HepG2 (cell line): Measurements from ENCODE around the gene FRMD5. TPM values are rescaled to one million over a fixed set of nuclear protein-coding genes. Genes with fewer than 3 reads are reported as not detected.

Experiments
- ATAC-seq: fragments of 200-7000 bp; cut with Tn5 transposase; 3 replicates; pipeline ENCODE4 v1.9.1; 2020; ENCODE audit warnings: mild to moderate bottlenecking, moderate library complexity
- BruUV-seq: library from RNA; stranded (reverse); fragments of 400-500 nt; replicated peaks from 2 replicates; lab custom pipeline; 2021; lab: Mats Ljungman, UMichigan
- CTCF ChIA-PET: fragments of 300-600 bp; formaldehyde crosslinking; extraction: SDS; loops from one replicate; lab custom pipeline; 2021; ENCODE audit warnings: low total read pairs, inconsistent platforms, low intra/inter-chr PET ratio; lab: Yijun Ruan, JAX
- POLR2A ChIA-PET: fragments of 350-600 bp; sonication (Branson Sonifier 250); formaldehyde crosslinking; loops from one replicate; lab custom pipeline; 2020; ENCODE audit warnings: antibody characterized with exemption, inconsistent platforms; lab: Yijun Ruan, JAX
- DNase-seq: peaks from one replicate; pipeline ENCODE4 v3.0.0-alpha.2; 2015; ENCODE audit warnings: low spot score
- FAIRE-seq: peaks from 3 replicates; lab custom pipeline; 2011; peaks lifted over from hg19 to GRCh38; lab: Jason Lieb, UNC
- H2AFZ ChIP-seq: one replicate; pipeline ENCODE4 v1.6.1; 2011; ENCODE audit warnings: low read length, inconsistent platforms
- H3K27ac ChIP-seq: fragments of 300-600 bp; 3 replicates; pipeline ENCODE4 v1.8.0; 2011; ENCODE audit warnings: mixed run types, mild to moderate bottlenecking, mixed read lengths, low read length, inconsistent platforms; ENCODE audit not compliant: insufficient read depth; ENCODE audit errors: extremely low read length
- H3K27me3 ChIP-seq, 2 experiments: fragments of 200-600 bp in 1 of 2; 2 replicates in 1 of 2; 3 replicates in 1 of 2; pipeline versions ENCODE4 v1.6.0 to v1.8.0; 2011; ENCODE audit warnings: low read length in 2 of 2, mild to moderate bottlenecking in 2 of 2, moderate library complexity in 2 of 2, inconsistent platforms in 1 of 2; ENCODE audit not compliant: insufficient read depth in 2 of 2, control insufficient read depth in 1 of 2
- H3K36me3 ChIP-seq, 2 experiments: fragments of 200-600 bp in 1 of 2; replicated peaks in 1 of 2; 2 replicates in 1 of 2; 3 replicates in 1 of 2; pipeline versions ENCODE4 v1.5.1 to v1.8.0; 2011; ENCODE audit warnings: low read length in 2 of 2, inconsistent platforms in 1 of 2; ENCODE audit not compliant: insufficient read depth in 2 of 2, control insufficient read depth in 1 of 2
- H3K4me1 ChIP-seq: 2 replicates; pipeline ENCODE4 v1.5.1; 2012; ENCODE audit warnings: low read length, inconsistent platforms; ENCODE audit not compliant: insufficient read depth
- H3K4me2 ChIP-seq: 2 replicates; pipeline ENCODE4 v1.6.0; 2011; ENCODE audit warnings: low read depth, low read length, inconsistent platforms
- H3K4me3 ChIP-seq, 3 experiments: fragments of 200-600 bp in 1 of 3; sonication (generic), shearing (Covaris generic) in 1 of 3; replicated peaks in 1 of 3; 2 replicates each; pipeline ENCODE4 v1.5.1; 2011 to 2016; ENCODE audit warnings: low read length in 3 of 3, inconsistent platforms in 2 of 3, low read depth in 2 of 3, mild to moderate bottlenecking in 2 of 3, control low read depth in 1 of 3, mixed read lengths in 1 of 3; ENCODE audit not compliant: insufficient read depth in 1 of 3
- H3K79me2 ChIP-seq: one replicate; pipeline ENCODE4 v1.6.1; 2011; ENCODE audit warnings: low read length, inconsistent platforms; ENCODE audit not compliant: insufficient read depth
- H3K9ac ChIP-seq: 2 replicates; pipeline ENCODE4 v1.6.0; 2011; ENCODE audit warnings: mild to moderate bottlenecking, low read depth, low read length, inconsistent platforms; ENCODE audit not compliant: insufficient read depth
- H3K9me3 ChIP-seq: 2 replicates; pipeline ENCODE4 v1.5.1; 2012; ENCODE audit warnings: mild to moderate bottlenecking, low read length
- H4K20me1 ChIP-seq: 2 replicates; pipeline ENCODE4 v1.6.0; 2011; ENCODE audit warnings: inconsistent platforms, mild to moderate bottlenecking, low read length, moderate library complexity; ENCODE audit not compliant: insufficient read depth
- ELF3 ChIP-seq: IDR thresholded peaks from 2 replicates; pipeline ENCODE4 v1.6.1; 2016; ENCODE audit warnings: missing genetic modification reagents, missing compliant biosample characterization
- GLI4 ChIP-seq: sonication (generic); formaldehyde crosslinking; IDR thresholded peaks from 2 replicates; pipeline ENCODE4 v1.5.1; 2020; ENCODE audit warnings: missing genetic modification reagents, mild to moderate bottlenecking, moderate library complexity, borderline replicate concordance
- HDAC6 ChIP-seq: fragments of 200-600 bp; sonication (generic); IDR thresholded peaks from 2 replicates; pipeline ENCODE4 v1.7.0; 2017; ENCODE audit warnings: mild to moderate bottlenecking, antibody characterized with exemption, low read length, low read depth
- KDM1A ChIP-seq: IDR thresholded peaks from 2 replicates; pipeline ENCODE4 v1.6.1; 2016; ENCODE audit warnings: missing compliant biosample characterization
- KLF13 ChIP-seq: sonication (generic); formaldehyde crosslinking; IDR thresholded peaks from 2 replicates; pipeline ENCODE4 v1.4.0; 2020; ENCODE audit warnings: mild to moderate bottlenecking, missing genetic modification reagents
- MAF1 ChIP-seq: sonication (generic); formaldehyde crosslinking; IDR thresholded peaks from 2 replicates; pipeline ENCODE4 v1.5.0; 2020; ENCODE audit warnings: missing genetic modification reagents, borderline replicate concordance
- MIER2 ChIP-seq: IDR thresholded peaks from 2 replicates; pipeline ENCODE4 v1.6.1; 2016; ENCODE audit warnings: missing biosample characterization, missing genetic modification reagents
- PAWR ChIP-seq: sonication (generic); formaldehyde crosslinking; IDR thresholded peaks from 2 replicates; pipeline ENCODE4 v1.4.0; 2020; ENCODE audit warnings: missing genetic modification reagents, mild to moderate bottlenecking, borderline replicate concordance
- PHF20 ChIP-seq: sonication (generic); formaldehyde crosslinking; IDR thresholded peaks from 2 replicates; pipeline ENCODE4 v1.5.0; 2020; ENCODE audit warnings: mild to moderate bottlenecking, missing genetic modification reagents
- RBM39 ChIP-seq: fragments of 200-400 bp; formaldehyde crosslinking; IDR thresholded peaks from one replicate; pipeline ENCODE4 v1.6.1; 2018; ENCODE audit warnings: antibody characterized with exemption, mild to moderate bottlenecking, low read depth, low read length; ENCODE audit not compliant: poor library complexity, severe bottlenecking
- RNF2 ChIP-seq: fragments of 450-650 bp; conservative IDR thresholded peaks from 2 replicates; pipeline ENCODE4 v1.6.1; 2016; ENCODE audit warnings: low read depth
- ZNF17 ChIP-seq: sonication (generic); formaldehyde crosslinking; IDR thresholded peaks from 2 replicates; pipeline ENCODE4 v1.5.0; 2020; ENCODE audit warnings: mild to moderate bottlenecking, missing genetic modification reagents
- WGBS: methylation state at CpG from one replicate; pipeline ENCODE4 v1.1.6; 2017; ENCODE audit warnings: low lambda C conversion rate; 5-methylcytosine and 5-hydroxymethylcytosine counted together
- in situ Hi-C: cut with HindIII; loops from 2 replicates; pipeline ENCODE4 v1.10.0; 2017; ENCODE audit warnings: low pct_unique_long_range_greater_than_20kb; ENCODE audit not compliant: extremely low pct_ligation_motif_present
- intact Hi-C: fragments of 100-400 bp; cut with micrococcal nuclease; formaldehyde crosslinking; loops from one replicate; pipeline ENCODE4 v1.10.0; 2022; ENCODE audit not compliant: unreplicated experiment
- polyA plus RNA-seq, 8 experiments: library from polyadenylated mRNA; depleted of rRNA in 3 of 8; stranded (reverse) in 7 of 8; unstranded in 1 of 8; fragments of >200 nt; fragmentation: Illumina TruSeq in 4 of 8; extraction: Trizol in 4 of 8; gene quantifications; 2 replicates each; pipeline versions ENCODE4 v1.2.1 to v1.2.3, GENCODE V29; 2011 to 2016; ENCODE audit warnings: low read depth in 4 of 8, missing spikeins in 1 of 8, mixed read lengths in 1 of 8; ENCODE audit not compliant: insufficient read depth in 1 of 8
- total RNA-seq, 5 experiments: library from RNA; depleted of rRNA; stranded (reverse); fragments of >200 nt; fragmentation: Illumina TruSeq; extraction: Trizol; gene quantifications; 2 replicates each; pipeline ENCODE4 v1.2.3, GENCODE V29; 2016; ENCODE audit warnings: low read depth in 1 of 5
- TF ChIP-seq, protein P1 (sequence below): sonication (generic); formaldehyde crosslinking; IDR thresholded peaks from 2 replicates; pipeline ENCODE4 v1.4.0; 2020; ENCODE audit warnings: missing genetic modification reagents, borderline replicate concordance
- TF ChIP-seq, protein P2 (sequence below): sonication (generic); formaldehyde crosslinking; IDR thresholded peaks from 2 replicates; pipeline ENCODE4 v1.5.0; 2020; ENCODE audit warnings: missing genetic modification reagents
- TF ChIP-seq, protein P3 (sequence below): sonication (generic); formaldehyde crosslinking; conservative IDR thresholded peaks from 2 replicates; pipeline ENCODE4 v1.4.0; 2020; ENCODE audit warnings: mild to moderate bottlenecking, missing genetic modification reagents, moderate library complexity

Gene FRMD5
- total and polyA plus RNA-seq, 2 of the 13 experiments (the other 11 are each of a cell fraction or from before 2014, with no cell fraction given), result 0.93 to 1.5 TPM

DNA sequence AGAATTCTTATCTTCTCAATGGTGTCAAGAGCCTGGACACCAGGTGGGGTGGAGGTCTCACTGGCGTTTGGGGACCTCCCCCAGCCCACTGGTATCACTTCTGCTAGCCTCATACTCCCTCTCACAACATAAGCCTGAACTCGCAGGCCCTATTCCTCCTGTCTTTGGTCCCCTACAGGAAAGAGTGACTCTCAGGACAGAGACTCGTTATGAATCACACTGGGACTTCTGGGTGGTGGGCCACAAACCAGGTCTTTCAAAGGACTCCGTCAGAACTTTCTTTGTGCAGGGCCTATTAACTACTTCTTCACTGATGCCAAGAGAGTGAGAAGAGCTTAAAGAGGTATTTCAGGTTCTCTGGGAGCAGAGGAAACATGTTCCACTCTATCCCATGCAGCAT is 267.9 kb downstream of the FRMD5 start (continued):
- TF ChIP-seq, protein P1, sequence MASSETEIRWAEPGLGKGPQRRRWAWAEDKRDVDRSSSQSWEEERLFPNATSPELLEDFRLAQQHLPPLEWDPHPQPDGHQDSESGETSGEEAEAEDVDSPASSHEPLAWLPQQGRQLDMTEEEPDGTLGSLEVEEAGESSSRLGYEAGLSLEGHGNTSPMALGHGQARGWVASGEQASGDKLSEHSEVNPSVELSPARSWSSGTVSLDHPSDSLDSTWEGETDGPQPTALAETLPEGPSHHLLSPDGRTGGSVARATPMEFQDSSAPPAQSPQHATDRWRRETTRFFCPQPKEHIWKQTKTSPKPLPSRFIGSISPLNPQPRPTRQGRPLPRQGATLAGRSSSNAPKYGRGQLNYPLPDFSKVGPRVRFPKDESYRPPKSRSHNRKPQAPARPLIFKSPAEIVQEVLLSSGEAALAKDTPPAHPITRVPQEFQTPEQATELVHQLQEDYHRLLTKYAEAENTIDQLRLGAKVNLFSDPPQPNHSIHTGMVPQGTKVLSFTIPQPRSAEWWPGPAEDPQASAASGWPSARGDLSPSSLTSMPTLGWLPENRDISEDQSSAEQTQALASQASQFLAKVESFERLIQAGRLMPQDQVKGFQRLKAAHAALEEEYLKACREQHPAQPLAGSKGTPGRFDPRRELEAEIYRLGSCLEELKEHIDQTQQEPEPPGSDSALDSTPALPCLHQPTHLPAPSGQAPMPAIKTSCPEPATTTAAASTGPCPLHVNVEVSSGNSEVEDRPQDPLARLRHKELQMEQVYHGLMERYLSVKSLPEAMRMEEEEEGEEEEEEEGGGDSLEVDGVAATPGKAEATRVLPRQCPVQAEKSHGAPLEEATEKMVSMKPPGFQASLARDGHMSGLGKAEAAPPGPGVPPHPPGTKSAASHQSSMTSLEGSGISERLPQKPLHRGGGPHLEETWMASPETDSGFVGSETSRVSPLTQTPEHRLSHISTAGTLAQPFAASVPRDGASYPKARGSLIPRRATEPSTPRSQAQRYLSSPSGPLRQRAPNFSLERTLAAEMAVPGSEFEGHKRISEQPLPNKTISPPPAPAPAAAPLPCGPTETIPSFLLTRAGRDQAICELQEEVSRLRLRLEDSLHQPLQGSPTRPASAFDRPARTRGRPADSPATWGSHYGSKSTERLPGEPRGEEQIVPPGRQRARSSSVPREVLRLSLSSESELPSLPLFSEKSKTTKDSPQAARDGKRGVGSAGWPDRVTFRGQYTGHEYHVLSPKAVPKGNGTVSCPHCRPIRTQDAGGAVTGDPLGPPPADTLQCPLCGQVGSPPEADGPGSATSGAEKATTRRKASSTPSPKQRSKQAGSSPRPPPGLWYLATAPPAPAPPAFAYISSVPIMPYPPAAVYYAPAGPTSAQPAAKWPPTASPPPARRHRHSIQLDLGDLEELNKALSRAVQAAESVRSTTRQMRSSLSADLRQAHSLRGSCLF (CRISPR knock-in tag), result no peak
- no peak for TF ChIP-seq ZNF17 (CRISPR knock-in tag)
- TF ChIP-seq RNF2, result no peak

DNA sequence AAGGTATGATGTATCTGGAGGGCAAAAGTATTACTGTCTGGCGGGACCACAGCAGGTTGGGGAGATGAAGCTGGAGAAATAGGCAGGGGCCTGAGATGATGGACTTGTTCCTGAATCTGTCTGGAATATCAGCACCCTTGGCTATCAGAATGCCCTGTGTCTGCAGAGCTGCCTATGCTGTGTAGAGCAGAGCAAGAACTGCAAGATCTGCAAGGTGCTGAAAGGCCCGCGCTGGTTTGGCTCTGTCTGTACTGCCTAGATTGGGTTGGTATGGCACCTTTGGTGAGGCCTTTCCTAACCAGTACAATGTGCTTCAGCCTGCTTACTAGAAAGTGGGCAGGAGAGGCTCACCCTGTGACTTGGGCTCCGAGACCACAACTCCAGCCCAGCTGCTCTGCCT is 271.5 kb downstream of the FRMD5 start:
- FAIRE-seq (no peak), ATAC-seq (no peak), DNase-seq (no peak)
- no peak overlapping the region for H3K4me2 ChIP-seq
- no peaks in the 10 kb centered on the region for H3K9me3 ChIP-seq
- WGBS, result 37% methylated on average over 1 of the region's 4 CpGs
- CTCF ChIA-PET, result no interaction called here
- H3K27me3 ChIP-seq, result peaks cover 0 to 5% of the 10 kb centered on the region in 2 experiments; a peak in 1 of 5 replicates
- in situ Hi-C loops (no loop called here), intact Hi-C loops (no loop called here)
- H2AFZ ChIP-seq, result no peak overlapping the region
- no peak overlapping the region for H3K4me3 ChIP-seq
- POLR2A ChIA-PET, result no interaction called here
- no peaks in the 10 kb centered on the region for H4K20me1 ChIP-seq
- BruUV-seq, result no TSS peak
- H3K9ac ChIP-seq, result no peak overlapping the region
- H3K27ac ChIP-seq, result no peak overlapping the region
- no peaks in the 10 kb centered on the region for H3K79me2 ChIP-seq
- H3K4me1 ChIP-seq, result no peaks in the 10 kb centered on the region
- H3K36me3 ChIP-seq, result no peaks in the 10 kb centered on the region
- no peak for TF ChIP-seq GLI4 (CRISPR knock-in tag)
- TF ChIP-seq KLF13, result no peak
- TF ChIP-seq, protein P2, sequence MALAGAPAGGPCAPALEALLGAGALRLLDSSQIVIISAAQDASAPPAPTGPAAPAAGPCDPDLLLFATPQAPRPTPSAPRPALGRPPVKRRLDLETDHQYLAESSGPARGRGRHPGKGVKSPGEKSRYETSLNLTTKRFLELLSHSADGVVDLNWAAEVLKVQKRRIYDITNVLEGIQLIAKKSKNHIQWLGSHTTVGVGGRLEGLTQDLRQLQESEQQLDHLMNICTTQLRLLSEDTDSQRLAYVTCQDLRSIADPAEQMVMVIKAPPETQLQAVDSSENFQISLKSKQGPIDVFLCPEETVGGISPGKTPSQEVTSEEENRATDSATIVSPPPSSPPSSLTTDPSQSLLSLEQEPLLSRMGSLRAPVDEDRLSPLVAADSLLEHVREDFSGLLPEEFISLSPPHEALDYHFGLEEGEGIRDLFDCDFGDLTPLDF (CRISPR knock-in tag), result no peak
- TF ChIP-seq PHF20 (CRISPR knock-in tag), result no peak
- no peak for TF ChIP-seq MAF1 (CRISPR knock-in tag)
- TF ChIP-seq MIER2, result no peak
- no peak for TF ChIP-seq HDAC6
- TF ChIP-seq, protein P3, sequence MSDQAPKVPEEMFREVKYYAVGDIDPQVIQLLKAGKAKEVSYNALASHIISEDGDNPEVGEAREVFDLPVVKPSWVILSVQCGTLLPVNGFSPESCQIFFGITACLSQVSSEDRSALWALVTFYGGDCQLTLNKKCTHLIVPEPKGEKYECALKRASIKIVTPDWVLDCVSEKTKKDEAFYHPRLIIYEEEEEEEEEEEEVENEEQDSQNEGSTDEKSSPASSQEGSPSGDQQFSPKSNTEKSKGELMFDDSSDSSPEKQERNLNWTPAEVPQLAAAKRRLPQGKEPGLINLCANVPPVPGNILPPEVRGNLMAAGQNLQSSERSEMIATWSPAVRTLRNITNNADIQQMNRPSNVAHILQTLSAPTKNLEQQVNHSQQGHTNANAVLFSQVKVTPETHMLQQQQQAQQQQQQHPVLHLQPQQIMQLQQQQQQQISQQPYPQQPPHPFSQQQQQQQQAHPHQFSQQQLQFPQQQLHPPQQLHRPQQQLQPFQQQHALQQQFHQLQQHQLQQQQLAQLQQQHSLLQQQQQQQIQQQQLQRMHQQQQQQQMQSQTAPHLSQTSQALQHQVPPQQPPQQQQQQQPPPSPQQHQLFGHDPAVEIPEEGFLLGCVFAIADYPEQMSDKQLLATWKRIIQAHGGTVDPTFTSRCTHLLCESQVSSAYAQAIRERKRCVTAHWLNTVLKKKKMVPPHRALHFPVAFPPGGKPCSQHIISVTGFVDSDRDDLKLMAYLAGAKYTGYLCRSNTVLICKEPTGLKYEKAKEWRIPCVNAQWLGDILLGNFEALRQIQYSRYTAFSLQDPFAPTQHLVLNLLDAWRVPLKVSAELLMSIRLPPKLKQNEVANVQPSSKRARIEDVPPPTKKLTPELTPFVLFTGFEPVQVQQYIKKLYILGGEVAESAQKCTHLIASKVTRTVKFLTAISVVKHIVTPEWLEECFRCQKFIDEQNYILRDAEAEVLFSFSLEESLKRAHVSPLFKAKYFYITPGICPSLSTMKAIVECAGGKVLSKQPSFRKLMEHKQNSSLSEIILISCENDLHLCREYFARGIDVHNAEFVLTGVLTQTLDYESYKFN (CRISPR knock-in tag), result no peak
- TF ChIP-seq RBM39, result no peak
- no peak for TF ChIP-seq ELF3 (CRISPR knock-in tag)
- TF ChIP-seq KDM1A (CRISPR knock-in tag), result no peak
- no peak for TF ChIP-seq PAWR (CRISPR knock-in tag)
